Measurements from ENCODE around the gene RINT1.

The RINT1 gene

GRCh38 chr7:105611856-105612775 is 80.1 kb downstream of the RINT1 start (continued):
- TF ChIP-seq TOX (CRISPR knock-in tag; IDR thresholded peaks at IDR 0.05; ENCODE audit: borderline replicate concordance), result no peak
- TF ChIP-seq ESRRG (CRISPR knock-in tag; IDR thresholded peaks at IDR 0.05), result no peak
- no peak for TF ChIP-seq RARB (CRISPR knock-in tag; IDR thresholded peaks at IDR 0.05)
- no peak for TF ChIP-seq ISL1 (CRISPR knock-in tag; IDR thresholded peaks at IDR 0.05)
- TF ChIP-seq ARNTL (CRISPR knock-in tag; IDR thresholded peaks at IDR 0.05; ENCODE audit: borderline replicate concordance, low read depth), result no peak
- TF ChIP-seq CSRNP3 (CRISPR knock-in tag; IDR thresholded peaks at IDR 0.05), result no peak
- no peak for TF ChIP-seq ZFP30 (CRISPR knock-in tag; IDR thresholded peaks at IDR 0.05)
- TF ChIP-seq GLIS3 (CRISPR knock-in tag; IDR thresholded peaks at IDR 0.05), result no peak
- TF ChIP-seq SNAI2 (CRISPR knock-in tag; IDR thresholded peaks at IDR 0.05), result no peak

- no peak for ATAC-seq
- no peak for TF ChIP-seq OSR1 (CRISPR knock-in tag; IDR thresholded peaks at IDR 0.05)
- no peak for TF ChIP-seq ESRRG (CRISPR knock-in tag; IDR thresholded peaks at IDR 0.05)
- TF ChIP-seq ISL1 (CRISPR knock-in tag; IDR thresholded peaks at IDR 0.05), result no peak
- no peak for TF ChIP-seq ZNF70 (CRISPR knock-in tag; IDR thresholded peaks at IDR 0.05)
- no peak for TF ChIP-seq POU6F1 (CRISPR knock-in tag; IDR thresholded peaks at IDR 0.05; ENCODE audit: borderline replicate concordance, low read depth)
- no peak for TF ChIP-seq ARNTL (CRISPR knock-in tag; IDR thresholded peaks at IDR 0.05; ENCODE audit: borderline replicate concordance, low read depth)
- no peak for TF ChIP-seq ZNF565 (CRISPR knock-in tag; conservative IDR thresholded peaks at IDR 0.05; ENCODE audit: low read depth)
- no peak for TF ChIP-seq CSRNP3 (CRISPR knock-in tag; IDR thresholded peaks at IDR 0.05)
- TF ChIP-seq CREB5 (CRISPR knock-in tag; IDR thresholded peaks at IDR 0.05; ENCODE audit: low read depth), result no peak
- TF ChIP-seq GLIS3 (CRISPR knock-in tag; IDR thresholded peaks at IDR 0.05), result no peak
- TF ChIP-seq SNAI2 (CRISPR knock-in tag; IDR thresholded peaks at IDR 0.05), result no peak
- TF ChIP-seq ZFP3 (CRISPR knock-in tag; IDR thresholded peaks at IDR 0.05), result no peak
- TF ChIP-seq, protein P1, sequence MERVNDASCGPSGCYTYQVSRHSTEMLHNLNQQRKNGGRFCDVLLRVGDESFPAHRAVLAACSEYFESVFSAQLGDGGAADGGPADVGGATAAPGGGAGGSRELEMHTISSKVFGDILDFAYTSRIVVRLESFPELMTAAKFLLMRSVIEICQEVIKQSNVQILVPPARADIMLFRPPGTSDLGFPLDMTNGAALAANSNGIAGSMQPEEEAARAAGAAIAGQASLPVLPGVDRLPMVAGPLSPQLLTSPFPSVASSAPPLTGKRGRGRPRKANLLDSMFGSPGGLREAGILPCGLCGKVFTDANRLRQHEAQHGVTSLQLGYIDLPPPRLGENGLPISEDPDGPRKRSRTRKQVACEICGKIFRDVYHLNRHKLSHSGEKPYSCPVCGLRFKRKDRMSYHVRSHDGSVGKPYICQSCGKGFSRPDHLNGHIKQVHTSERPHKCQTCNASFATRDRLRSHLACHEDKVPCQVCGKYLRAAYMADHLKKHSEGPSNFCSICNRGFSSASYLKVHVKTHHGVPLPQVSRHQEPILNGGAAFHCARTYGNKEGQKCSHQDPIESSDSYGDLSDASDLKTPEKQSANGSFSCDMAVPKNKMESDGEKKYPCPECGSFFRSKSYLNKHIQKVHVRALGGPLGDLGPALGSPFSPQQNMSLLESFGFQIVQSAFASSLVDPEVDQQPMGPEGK (CRISPR knock-in tag; IDR thresholded peaks at IDR 0.05; ENCODE audit: borderline replicate concordance), result no peak
- no peak for TF ChIP-seq ZNF8 (CRISPR knock-in tag; IDR thresholded peaks at IDR 0.05)
- TF ChIP-seq ZFP30 (CRISPR knock-in tag; IDR thresholded peaks at IDR 0.05), result no peak
- TF ChIP-seq CSDC2 (CRISPR knock-in tag; IDR thresholded peaks at IDR 0.05), result no peak
Measured at GRCh38 chr7:105612806-105613205, 80.8 kb downstream of the RINT1 start.

GRCh38 chr7:105613611-105614330 is 81.8 kb downstream of the RINT1 start:
- no peak for TF ChIP-seq BACH2 (CRISPR knock-in tag; IDR thresholded peaks at IDR 0.05; ENCODE audit: borderline replicate concordance)
- TF ChIP-seq ESRRG (CRISPR knock-in tag; IDR thresholded peaks at IDR 0.05), result no peak
- TF ChIP-seq CREB5 (CRISPR knock-in tag; IDR thresholded peaks at IDR 0.05; ENCODE audit: low read depth), result no peak
- no peak for TF ChIP-seq TCF4 (CRISPR knock-in tag; IDR thresholded peaks at IDR 0.05; ENCODE audit: borderline replicate concordance)
- no peak for TF ChIP-seq RARB (CRISPR knock-in tag; IDR thresholded peaks at IDR 0.05)
- TF ChIP-seq, protein P1 (CRISPR knock-in tag; IDR thresholded peaks at IDR 0.05; ENCODE audit: borderline replicate concordance), result no peak
- no peak for TF ChIP-seq SNAI2 (CRISPR knock-in tag; IDR thresholded peaks at IDR 0.05)
- no peak for TF ChIP-seq OSR1 (CRISPR knock-in tag; IDR thresholded peaks at IDR 0.05)
- no peak for TF ChIP-seq POU6F1 (CRISPR knock-in tag; IDR thresholded peaks at IDR 0.05; ENCODE audit: borderline replicate concordance, low read depth)
- TF ChIP-seq GLIS3 (CRISPR knock-in tag; IDR thresholded peaks at IDR 0.05), result no peak
- TF ChIP-seq ISL1 (CRISPR knock-in tag; IDR thresholded peaks at IDR 0.05), result no peak
- no peak for TF ChIP-seq ZNF8 (CRISPR knock-in tag; IDR thresholded peaks at IDR 0.05)
- TF ChIP-seq PPARA (CRISPR knock-in tag; IDR thresholded peaks at IDR 0.05; ENCODE audit: borderline replicate concordance), result no peak
- no peak for TF ChIP-seq TOX (CRISPR knock-in tag; IDR thresholded peaks at IDR 0.05; ENCODE audit: borderline replicate concordance)
- ATAC-seq, result no peak

Measured in SK-N-SH treated with all-trans-retinoic acid at 6 μM for 48 hours (cell line).